IMR-90 (cell line): ENCODE measurements around the gene NBEA. TPM values are rescaled to one million over a fixed set of nuclear protein-coding genes. Genes with fewer than 3 reads are reported as not detected.

Experiments
- ATAC-seq: fragments of 200-7000 bp; cut with Tn5 transposase; 2 replicates; pipeline ENCODE4 v1.9.1; 2020; ENCODE audit warnings: low read depth, mild to moderate bottlenecking, moderate library complexity
- BruUV-seq: library from RNA; stranded (reverse); fragments of 400-500 nt; replicated peaks from 2 replicates; lab custom pipeline; 2021; lab: Mats Ljungman, UMichigan
- CTCF ChIA-PET: fragments of 300-600 bp; formaldehyde crosslinking; extraction: SDS; loops from one replicate; lab custom pipeline; 2021; ENCODE audit warnings: antibody characterized with exemption; lab: Yijun Ruan, JAX
- POLR2A ChIA-PET: fragments of 300-600 bp; sonication (Branson Sonifier 250); formaldehyde crosslinking; loops from one replicate; lab custom pipeline; 2022; ENCODE audit warnings: antibody characterized with exemption; ENCODE audit not compliant: unreplicated experiment; lab: Charles Lee
- DNase-seq: peaks from one replicate; pipeline ENCODE4 v3.0.0; 2013
- H2AFZ ChIP-seq: replicated peaks from 2 replicates; pipeline ENCODE3; 2013; ENCODE audit warnings: low read length, mild to moderate bottlenecking; ENCODE audit not compliant: poor library complexity
- H2AK5ac ChIP-seq: 2 replicates; pipeline ENCODE4 v1.6.1; 2013; ENCODE audit warnings: low read depth, low read length, inconsistent platforms
- H2AK9ac ChIP-seq: replicated peaks from 2 replicates; pipeline ENCODE3; 2013; ENCODE audit warnings: mild to moderate bottlenecking, low read depth, low read length, moderate library complexity; ENCODE audit not compliant: poor library complexity
- H2BK120ac ChIP-seq: 2 replicates; pipeline ENCODE4 v1.6.1; 2013; ENCODE audit warnings: low read depth, low read length, inconsistent platforms
- H2BK15ac ChIP-seq: 3 replicates; pipeline ENCODE4 v1.6.1; 2013; ENCODE audit warnings: low read depth, low read length, inconsistent platforms
- H2BK20ac ChIP-seq: 2 replicates; pipeline ENCODE4 v1.6.1; 2013; ENCODE audit warnings: low read depth, mild to moderate bottlenecking, inconsistent platforms, low read length, moderate library complexity
- H2BK5ac ChIP-seq: 2 replicates; pipeline ENCODE4 v1.6.1; 2013; ENCODE audit warnings: mild to moderate bottlenecking, low read depth, low read length, inconsistent platforms; ENCODE audit not compliant: poor library complexity, severe bottlenecking
- H3K14ac ChIP-seq: replicated peaks from 2 replicates; pipeline ENCODE4 v1.6.1; 2013; ENCODE audit warnings: low read depth, low read length, inconsistent platforms
- H3K18ac ChIP-seq: 2 replicates; pipeline ENCODE4 v1.6.1; 2013; ENCODE audit warnings: low read depth, low read length, control low read depth
- H3K23ac ChIP-seq: 2 replicates; pipeline ENCODE4 v1.6.1; 2013; ENCODE audit warnings: low read depth, low read length, inconsistent platforms
- H3K27ac ChIP-seq: 2 replicates; pipeline ENCODE4 v1.5.1; 2013; ENCODE audit warnings: mild to moderate bottlenecking, control low read depth, low read length; ENCODE audit not compliant: insufficient read depth
- H3K27me3 ChIP-seq: 2 replicates; pipeline ENCODE4 v1.6.1; 2013; ENCODE audit warnings: low read length; ENCODE audit not compliant: control insufficient read depth, insufficient read depth
- H3K36me3 ChIP-seq: 2 replicates; pipeline ENCODE4 v1.6.1; 2013; ENCODE audit warnings: low read length, mixed read lengths; ENCODE audit not compliant: control insufficient read depth, insufficient read depth
- H3K4ac ChIP-seq: 2 replicates; pipeline ENCODE4 v1.6.1; 2013; ENCODE audit warnings: low read depth, low read length, inconsistent platforms
- H3K4me1 ChIP-seq: 2 replicates; pipeline ENCODE4 v1.6.1; 2013; ENCODE audit warnings: low read length, mixed read lengths; ENCODE audit not compliant: control insufficient read depth, insufficient read depth
- H3K4me2 ChIP-seq: 2 replicates; pipeline ENCODE4 v1.6.1; 2013; ENCODE audit warnings: low read depth, mild to moderate bottlenecking, control low read depth, low read length, moderate library complexity
- H3K4me3 ChIP-seq: 2 replicates; pipeline ENCODE4 v1.5.1; 2013; ENCODE audit warnings: low read depth, mild to moderate bottlenecking, control low read depth, low read length, moderate library complexity; ENCODE audit not compliant: insufficient read depth
- H3K56ac ChIP-seq: 2 replicates; pipeline ENCODE4 v1.6.1; 2013; ENCODE audit warnings: low read length, inconsistent platforms; ENCODE audit not compliant: insufficient read depth; ENCODE audit errors: extremely low read depth
- H3K79me1 ChIP-seq, 2 experiments: 2 replicates each; pipeline ENCODE4 v1.6.1; 2013; ENCODE audit warnings: low read length in 2 of 2, inconsistent platforms in 1 of 2, low read depth in 1 of 2
- H3K9ac ChIP-seq: 2 replicates; pipeline ENCODE4 v1.6.1; 2013; ENCODE audit warnings: low read depth, low read length, control low read depth
- H3K9me1 ChIP-seq: 2 replicates; pipeline ENCODE4 v1.6.1; 2013; ENCODE audit warnings: low read length, inconsistent platforms; ENCODE audit not compliant: insufficient read depth
- H3K9me3 ChIP-seq: 2 replicates; pipeline ENCODE4 v1.6.1; 2013; ENCODE audit warnings: low read length; ENCODE audit not compliant: control insufficient read depth, insufficient read depth
- H4K20me1 ChIP-seq: 2 replicates; pipeline ENCODE4 v1.6.1; 2013; ENCODE audit warnings: low read length, inconsistent platforms; ENCODE audit not compliant: insufficient read depth
- H4K5ac ChIP-seq: 2 replicates; pipeline ENCODE4 v1.6.1; 2013; ENCODE audit warnings: mild to moderate bottlenecking, low read depth, low read length, control low read depth
- H4K8ac ChIP-seq, 2 experiments: 2 replicates each; pipeline ENCODE4 v1.6.1; 2013; ENCODE audit warnings: low read depth in 2 of 2, low read length in 2 of 2, control low read depth in 1 of 2, inconsistent platforms in 1 of 2
- H4K91ac ChIP-seq: 2 replicates; pipeline ENCODE4 v1.6.1; 2013; ENCODE audit warnings: low read depth, low read length, inconsistent platforms; ENCODE audit not compliant: insufficient read depth
- CEBPB ChIP-seq: IDR thresholded peaks from 2 replicates; pipeline ENCODE4 v1.6.1; 2012; ENCODE audit warnings: low read depth, low read length, improper control_type of control experiment
- RAD21 ChIP-seq: IDR thresholded peaks from 2 replicates; pipeline ENCODE4 v1.6.1; 2012; ENCODE audit warnings: low read length, improper control_type of control experiment
- RFX5 ChIP-seq: IDR thresholded peaks from 2 replicates; pipeline ENCODE4 v1.8.0; 2012; ENCODE audit warnings: low read depth, mild to moderate bottlenecking, low read length, moderate library complexity
- USF2 ChIP-seq: fragments of 150-350 bp; IDR thresholded peaks from 2 replicates; pipeline ENCODE4 v1.6.1; 2017; ENCODE audit warnings: mild to moderate bottlenecking, antibody characterized with exemption, low read length, low read depth
- WGBS, 2 experiments: methylation state at CpG; one replicate each; pipeline versions ENCODE4 v1.1.5 to v1.1.7; 2013; ENCODE audit warnings: missing lambda C conversion rate in 2 of 2; ENCODE audit not compliant: insufficient read length in 1 of 2; ENCODE audit errors: extremely low coverage in 2 of 2; 5-methylcytosine and 5-hydroxymethylcytosine counted together
- dilution Hi-C: fragments of 300-500 bp; cut with HindIII; formaldehyde crosslinking; loops from one replicate; pipeline ENCODE4 v1.14.3; 2018; ENCODE audit warnings: low sequenced_read_pairs; ENCODE audit not compliant: unreplicated experiment
- in situ Hi-C: fragments of 300-500 bp; cut with MboI; formaldehyde crosslinking; loops from 3 replicates; pipeline ENCODE4 v1.14.3; 2019; ENCODE audit warnings: low sequenced_read_pairs, inconsistent platforms, mixed read lengths
- intact Hi-C: fragments of 100-400 bp; cut with micrococcal nuclease; formaldehyde crosslinking; loops from 2 replicates; pipeline ENCODE4 v1.10.0; 2022
- polyA plus RNA-seq, 3 experiments: library from polyadenylated mRNA; depleted of rRNA; stranded (reverse); fragments of >200 nt; gene quantifications; 2 replicates each; pipeline ENCODE4 v1.2.3, GENCODE V29; 2012; ENCODE audit warnings: low replicate concordance in 1 of 3
- total RNA-seq: library from RNA; depleted of rRNA; stranded (reverse); fragments of >200 nt; gene quantifications from 2 replicates; pipeline ENCODE4 v1.2.3, GENCODE V29; 2012

NBEA gene
- total and polyA plus RNA-seq, 2 of the 4 experiments (the other 2 are of a cell fraction), result 0.82 to 2.2 TPM

GRCh38 chr13:35356572-35356971, 414.5 kb downstream of the NBEA start:
- H3K79me1 ChIP-seq, result no peaks in the 10 kb centered on the region
- H2BK5ac ChIP-seq, result no peak overlapping the region
- no peaks in the 10 kb centered on the region for H3K4me1 ChIP-seq
- no CpG with 5 or more reads among the region's 2 CpGs for WGBS, 2 experiments
- H2BK120ac ChIP-seq, result no peak overlapping the region
- H3K9me1 ChIP-seq, result no peaks in the 10 kb centered on the region; the same call in 1 of the 2 replicates
- ChIA-PET CTCF (no interaction called here), POLR2A (no interaction called here)
- in situ Hi-C loops (no loop called here), intact Hi-C loops (no loop called here), dilution Hi-C loops (no loop called here)
- no peaks in the 10 kb centered on the region for H3K36me3 ChIP-seq
- H3K23ac ChIP-seq, result no peak overlapping the region
- no peak overlapping the region for H2AFZ ChIP-seq
- no peaks in the 10 kb centered on the region for H3K27me3 ChIP-seq
- H4K20me1 ChIP-seq, result no peaks in the 10 kb centered on the region
- no peak overlapping the region for H2BK20ac ChIP-seq
- TF ChIP-seq RFX5 (no peak), RAD21 (no peak), CEBPB (no peak), USF2 (no peak)
- no peak overlapping the region for H4K91ac ChIP-seq
- no TSS peak for BruUV-seq
- no peak overlapping the region for H3K56ac ChIP-seq
- H2AK9ac ChIP-seq, result no peak overlapping the region
- no peak overlapping the region for H2BK15ac ChIP-seq
- no peak overlapping the region for H3K9ac ChIP-seq
- H3K4ac ChIP-seq, result no peak overlapping the region
- no peak overlapping the region for H3K27ac ChIP-seq
- no peak overlapping the region for H3K14ac ChIP-seq
- no peaks in the 10 kb centered on the region for H3K9me3 ChIP-seq
- no peak for DNase-seq
- no peak overlapping the region for H3K4me3 ChIP-seq
- H4K5ac ChIP-seq, result no peak overlapping the region
- H3K18ac ChIP-seq, result no peak overlapping the region
- no peak overlapping the region for H3K4me2 ChIP-seq
- H2AK5ac ChIP-seq, result no peak overlapping the region
- H4K8ac ChIP-seq, result no peak overlapping the region
- ATAC-seq, result no peak
